HUES48 (cell line): ENCODE measurements around the gene SKI.
"Not testable (repeated sequence)": the region's sequence is repeated elsewhere in the genome, so short reads cannot be mapped to it uniquely, and the experiment has no call there.

Experiments
- H3K27ac ChIP-seq: one replicate; pipeline ENCODE4 v1.7.0; 2013; ENCODE audit warnings: low read depth, low read length, inconsistent platforms
- H3K27me3 ChIP-seq: 2 replicates; pipeline ENCODE4 v1.6.1; 2013; ENCODE audit warnings: mild to moderate bottlenecking, low read length; ENCODE audit not compliant: control insufficient read depth, insufficient read depth
- H3K36me3 ChIP-seq: 2 replicates; pipeline ENCODE4 v1.6.1; 2013; ENCODE audit warnings: low read length; ENCODE audit not compliant: control insufficient read depth, insufficient read depth
- H3K4me1 ChIP-seq: 2 replicates; pipeline ENCODE4 v1.6.1; 2013; ENCODE audit warnings: mild to moderate bottlenecking, low read length; ENCODE audit not compliant: control insufficient read depth, insufficient read depth
- H3K4me3 ChIP-seq: 2 replicates; pipeline ENCODE4 v1.5.1; 2013; ENCODE audit warnings: mild to moderate bottlenecking, low read depth, low read length
- H3K9ac ChIP-seq: 2 replicates; pipeline ENCODE4 v1.6.1; 2013; ENCODE audit warnings: mild to moderate bottlenecking, low read depth, low read length, moderate library complexity
- H3K9me3 ChIP-seq: 2 replicates; pipeline ENCODE4 v1.6.1; 2013; ENCODE audit warnings: low read length; ENCODE audit not compliant: control insufficient read depth, insufficient read depth

Gene SKI

DNA sequence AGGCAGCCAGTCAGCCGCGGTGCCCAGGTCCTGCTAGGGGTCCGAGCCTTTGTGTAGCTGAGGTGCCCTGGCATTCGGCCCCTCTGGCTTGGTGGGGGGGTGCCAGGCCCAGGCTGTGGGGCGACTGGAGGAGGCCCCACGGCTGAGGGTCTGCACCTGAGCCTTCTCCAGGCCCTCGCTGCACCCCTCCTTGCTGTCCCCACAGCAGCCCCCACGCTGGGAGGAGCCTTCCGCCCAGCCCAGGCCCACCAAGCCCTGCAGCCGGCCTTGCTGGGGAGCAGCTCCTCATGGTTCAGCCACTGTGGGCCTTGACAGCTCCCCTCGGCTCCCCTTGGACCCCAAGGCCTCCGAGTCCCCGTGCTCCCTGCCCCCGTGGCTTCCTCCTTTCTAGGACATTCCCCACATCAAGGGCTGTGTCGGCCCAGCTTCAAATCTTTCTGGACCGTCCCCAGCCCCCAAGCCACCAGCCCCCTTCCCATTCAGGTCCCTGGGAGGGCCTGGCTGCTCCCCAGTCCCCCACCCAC, 95.4 kb downstream of the SKI start:
- H3K9ac ChIP-seq: no peak overlapping the region
- H3K4me1 ChIP-seq: peaks cover 11% of the 10 kb centered on the region; the same call in 1 of the 2 replicates
- no peak overlapping the region for H3K4me3 ChIP-seq
- no peaks in the 10 kb centered on the region for H3K9me3 ChIP-seq
- no peaks in the 10 kb centered on the region for H3K27me3 ChIP-seq
- H3K27ac ChIP-seq: no peak overlapping the region
- no peaks in the 10 kb centered on the region for H3K36me3 ChIP-seq

DNA sequence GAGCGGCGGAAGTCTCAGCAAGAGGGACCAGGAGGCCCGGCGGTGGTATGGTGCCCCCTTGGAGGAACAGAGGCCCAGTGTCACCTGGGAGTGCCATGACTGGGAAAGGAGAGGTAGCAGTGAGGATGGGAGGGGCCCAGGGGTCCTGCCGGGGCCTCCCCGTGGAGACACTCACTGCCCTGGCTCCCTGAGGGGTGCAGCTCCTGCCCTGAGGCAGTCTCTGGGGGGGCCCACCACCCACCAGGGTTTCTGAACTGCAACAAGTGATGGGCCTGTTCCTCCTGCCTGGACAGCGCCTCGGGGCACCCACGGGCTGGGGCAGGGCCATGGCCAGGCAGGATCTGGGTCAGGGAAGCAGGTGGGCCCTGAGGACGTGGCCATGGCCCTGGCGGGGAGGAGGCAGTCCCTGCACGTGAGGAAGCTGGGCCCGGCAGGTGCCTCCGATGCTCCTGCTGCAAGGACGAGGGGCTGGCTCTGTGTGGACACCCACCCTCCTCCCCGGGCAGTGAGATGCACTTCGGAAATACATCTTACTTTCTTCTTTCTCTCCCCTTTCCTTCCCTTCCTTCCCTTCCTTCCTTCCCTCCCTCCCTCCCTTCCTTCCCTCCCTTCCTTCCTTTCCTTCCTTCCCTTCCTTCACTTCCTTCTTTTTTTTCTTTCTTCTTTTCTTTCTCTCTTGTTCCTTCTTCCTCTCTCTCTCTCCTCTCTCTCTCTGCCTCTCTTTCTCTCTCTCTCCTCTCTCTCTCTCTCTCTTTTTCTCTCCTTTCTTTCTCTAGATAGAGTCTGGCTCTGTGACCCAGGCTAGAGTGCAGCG, 96.6 kb downstream of the SKI start:
- no peak overlapping the region for H3K27ac ChIP-seq
- H3K36me3 ChIP-seq: no peaks in the 10 kb centered on the region
- H3K4me3 ChIP-seq: no peak overlapping the region
- H3K4me1 ChIP-seq: peaks cover 11% of the 10 kb centered on the region; the same call in 1 of the 2 replicates
- H3K9ac ChIP-seq: no peak overlapping the region
- H3K27me3 ChIP-seq: no peaks in the 10 kb centered on the region
- H3K9me3 ChIP-seq: no peaks in the 10 kb centered on the region

DNA sequence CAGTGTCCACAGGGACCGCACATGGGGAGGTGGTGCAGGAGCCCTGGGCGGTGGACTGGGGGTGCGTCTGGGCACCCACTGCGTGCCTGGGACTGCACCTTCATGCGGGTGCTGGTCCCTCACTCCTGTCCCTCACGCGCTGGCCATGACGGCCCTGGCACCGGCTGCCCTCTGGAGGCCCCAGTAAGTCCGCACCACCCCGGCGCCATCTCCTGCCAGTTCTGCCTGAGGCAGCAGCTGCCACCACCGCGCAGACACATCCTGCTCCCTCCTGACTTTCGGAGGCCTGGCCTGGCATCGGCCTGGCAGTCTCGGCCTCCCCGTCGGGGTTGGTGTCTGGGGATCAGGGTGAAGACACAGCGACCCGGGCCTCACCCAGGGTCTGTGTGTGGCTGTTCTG, 98.4 kb downstream of the SKI start:
- Histone ChIP-seq H3K9me3 (no peaks in the 10 kb centered on the region; the same call in 1 of the 2 replicates), H3K36me3 (no peaks in the 10 kb centered on the region), H3K4me1 (peaks cover 11% of the 10 kb centered on the region; the same call in 1 of the 2 replicates), H3K27me3 (no peaks in the 10 kb centered on the region), H3K9ac (no peak overlapping the region), H3K27ac (no peak overlapping the region), H3K4me3 (no peak overlapping the region)

DNA sequence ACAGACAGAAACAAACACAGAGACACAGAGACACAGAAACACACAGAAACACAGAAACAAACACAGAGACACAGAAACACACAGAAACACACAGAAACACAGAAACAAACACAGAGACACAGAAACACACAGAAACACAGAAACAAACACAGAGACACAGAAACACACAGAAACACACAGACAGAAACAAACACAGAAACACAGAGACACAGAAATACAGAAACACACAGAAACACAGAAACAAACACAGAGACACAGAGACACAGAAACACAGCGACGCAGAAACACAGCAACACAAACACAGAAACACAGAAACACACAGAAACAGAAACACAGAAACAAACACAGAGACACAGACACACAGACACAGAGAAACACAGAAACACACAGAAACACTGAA, 99.0 kb downstream of the SKI start:
- H3K4me1 ChIP-seq, H3K9me3 ChIP-seq, H3K27me3 ChIP-seq, H3K4me3 ChIP-seq, H3K36me3 ChIP-seq, H3K9ac ChIP-seq, H3K27ac ChIP-seq: not testable (repeated sequence)

DNA sequence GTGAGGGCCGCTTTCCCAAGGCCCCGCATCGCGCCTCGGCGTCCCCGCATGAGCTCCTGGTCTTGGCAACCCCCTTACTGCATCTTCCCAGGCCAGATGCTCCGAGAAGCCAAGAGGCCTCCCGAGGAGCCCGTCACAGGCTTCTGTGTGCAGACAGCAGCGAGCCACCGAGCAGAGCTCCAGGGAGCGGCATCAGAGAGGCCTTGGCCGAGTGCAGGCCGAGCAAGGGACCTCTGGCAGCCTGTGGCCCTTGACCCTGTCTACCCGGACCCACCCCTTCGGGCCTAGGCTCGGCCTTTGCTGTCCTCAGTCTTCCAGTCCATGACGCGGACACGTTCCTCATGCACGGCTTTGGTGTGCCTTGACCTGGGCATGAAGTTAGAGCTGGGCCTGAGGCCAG, 99.7 kb downstream of the SKI start:
- H3K36me3 ChIP-seq: no peaks in the 10 kb centered on the region
- H3K9me3 ChIP-seq: no peaks in the 10 kb centered on the region; the same call in 1 of the 2 replicates
- no peak overlapping the region for H3K4me3 ChIP-seq
- no peaks in the 10 kb centered on the region for H3K27me3 ChIP-seq
- H3K9ac ChIP-seq: no peak overlapping the region
- H3K4me1 ChIP-seq: no peaks in the 10 kb centered on the region
- no peak overlapping the region for H3K27ac ChIP-seq

DNA sequence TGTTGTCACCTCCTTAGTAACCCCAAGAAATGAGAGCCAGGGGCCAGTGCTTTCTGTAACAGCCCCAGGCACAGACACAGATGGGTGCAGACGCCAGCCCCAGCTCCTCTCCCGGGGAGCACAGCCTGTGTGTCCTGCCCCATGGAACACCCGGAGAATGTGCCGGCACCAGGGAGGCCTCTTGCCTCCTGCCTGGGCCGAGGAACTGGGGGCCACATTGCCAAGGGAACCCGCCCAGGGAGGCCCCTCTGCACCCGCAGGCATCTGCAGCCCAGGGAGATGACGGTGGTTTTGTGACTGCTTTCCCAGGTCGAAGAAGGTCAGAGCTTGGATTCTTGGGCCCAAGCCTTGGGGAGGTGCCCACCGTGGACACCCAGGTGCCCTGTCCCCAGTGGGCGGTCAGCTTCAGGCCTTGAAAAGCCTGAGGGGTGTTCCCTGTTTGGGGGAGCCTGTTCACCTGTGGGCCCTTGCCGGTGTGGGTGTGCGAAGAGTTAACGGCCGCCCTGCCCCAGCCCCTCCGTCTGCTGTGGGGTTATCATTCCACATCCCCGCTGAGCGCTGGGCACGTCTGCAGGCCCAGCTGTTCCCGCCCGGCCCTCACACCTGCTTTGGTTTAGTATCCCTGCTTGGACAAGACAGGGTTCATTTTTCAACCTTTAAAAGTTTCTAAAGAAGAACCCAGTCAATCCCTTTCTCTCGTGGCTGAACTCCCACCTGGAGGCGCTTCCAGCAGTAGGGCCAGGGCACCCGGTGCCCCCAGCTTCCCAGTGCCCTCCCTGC, 100.7 kb downstream of the SKI start:
- Histone ChIP-seq H3K36me3 (no peaks in the 10 kb centered on the region), H3K9me3 (no peaks in the 10 kb centered on the region; the same call in 1 of the 2 replicates), H3K4me1 (no peaks in the 10 kb centered on the region), H3K27ac (no peak overlapping the region), H3K4me3 (no peak overlapping the region), H3K9ac (no peak overlapping the region), H3K27me3 (no peaks in the 10 kb centered on the region)

DNA sequence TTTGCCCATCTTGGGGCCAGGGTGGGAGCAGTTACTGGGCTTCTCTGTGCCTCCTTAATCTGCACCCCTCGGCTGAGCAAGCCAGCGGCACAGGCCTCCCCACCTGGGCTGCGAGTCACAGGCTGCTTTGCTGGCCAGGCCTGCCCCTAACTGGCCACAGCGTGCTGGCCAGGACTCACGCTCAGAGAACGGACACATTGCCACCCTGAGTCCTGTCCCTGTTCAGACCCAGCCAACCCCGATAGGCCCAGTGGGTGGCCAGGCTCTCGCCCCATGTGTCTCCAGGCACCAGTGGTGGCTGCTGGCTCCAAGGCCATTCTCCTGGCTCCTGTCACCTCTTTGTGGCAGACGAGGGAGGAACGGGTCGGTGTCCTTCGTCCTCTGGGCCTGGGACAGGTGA, 101.9 kb downstream of the SKI start:
- no peaks in the 10 kb centered on the region; the same call in 1 of the 2 replicates for H3K9me3 ChIP-seq

DNA sequence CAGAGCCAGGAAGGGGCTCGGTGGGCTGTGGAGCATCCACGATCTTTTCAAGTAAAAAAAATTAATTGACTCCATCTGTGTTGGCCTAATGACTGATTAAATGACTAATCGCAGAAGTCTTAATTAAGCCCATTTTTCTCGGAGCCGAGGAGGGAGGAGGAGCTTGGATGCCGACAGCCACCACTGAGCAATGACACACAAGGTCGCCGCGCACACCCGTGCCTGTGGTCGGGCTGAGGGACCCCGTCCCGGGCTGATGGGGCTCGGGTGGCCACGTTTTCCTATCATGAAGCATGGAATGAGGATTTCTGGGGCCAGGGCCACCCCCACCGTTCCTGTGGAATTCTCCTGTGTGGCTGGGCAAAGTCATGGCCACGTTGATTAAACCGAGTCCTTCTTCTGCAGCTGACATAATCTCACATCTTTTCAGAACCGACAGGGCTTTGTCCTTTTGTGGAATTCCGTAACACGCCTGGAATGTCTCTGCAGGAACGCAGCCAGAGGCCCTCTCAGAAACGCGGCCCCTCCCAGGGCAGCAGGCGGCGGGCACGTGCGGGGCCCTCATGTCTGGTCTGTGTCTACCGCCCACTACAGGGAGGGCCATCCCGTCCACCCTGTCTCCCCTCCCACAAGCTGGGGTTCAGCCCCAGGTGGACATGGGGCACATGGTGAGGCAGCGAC, 102.5 kb downstream of the SKI start:
- no peaks in the 10 kb centered on the region; the same call in 1 of the 2 replicates for H3K9me3 ChIP-seq
- H3K27me3 ChIP-seq: no peaks in the 10 kb centered on the region
- H3K36me3 ChIP-seq: no peaks in the 10 kb centered on the region
- H3K9ac ChIP-seq: no peak overlapping the region
- no peak overlapping the region for H3K27ac ChIP-seq
- H3K4me1 ChIP-seq: no peaks in the 10 kb centered on the region
- H3K4me3 ChIP-seq: no peak overlapping the region

More for the DNA sequence above, 101.9 kb downstream of the SKI start:
- Histone ChIP-seq H3K4me1 (no peaks in the 10 kb centered on the region), H3K4me3 (no peak overlapping the region), H3K9ac (no peak overlapping the region), H3K27me3 (no peaks in the 10 kb centered on the region), H3K36me3 (no peaks in the 10 kb centered on the region), H3K27ac (no peak overlapping the region)

DNA sequence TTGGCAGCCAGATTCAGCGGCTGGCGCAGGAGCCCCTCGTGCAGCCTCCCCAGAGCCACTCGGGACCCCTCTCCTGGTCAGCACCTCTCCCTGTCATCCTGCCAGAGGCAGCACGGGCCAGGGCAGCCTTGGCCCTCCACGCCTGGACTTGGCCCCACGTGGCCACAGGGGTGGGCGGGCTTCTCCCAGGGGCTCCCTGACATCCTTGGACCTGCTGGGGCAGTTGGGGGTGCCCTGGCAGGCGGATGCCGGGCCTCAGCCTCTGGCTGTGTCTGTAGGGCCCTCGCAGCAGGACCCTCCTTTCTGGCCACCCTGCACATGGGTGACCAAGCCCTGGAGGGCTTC, 103.1 kb downstream of the SKI start:
- no peak overlapping the region for H3K9ac ChIP-seq
- H3K4me3 ChIP-seq: no peak overlapping the region
- no peaks in the 10 kb centered on the region for H3K27me3 ChIP-seq

DNA sequence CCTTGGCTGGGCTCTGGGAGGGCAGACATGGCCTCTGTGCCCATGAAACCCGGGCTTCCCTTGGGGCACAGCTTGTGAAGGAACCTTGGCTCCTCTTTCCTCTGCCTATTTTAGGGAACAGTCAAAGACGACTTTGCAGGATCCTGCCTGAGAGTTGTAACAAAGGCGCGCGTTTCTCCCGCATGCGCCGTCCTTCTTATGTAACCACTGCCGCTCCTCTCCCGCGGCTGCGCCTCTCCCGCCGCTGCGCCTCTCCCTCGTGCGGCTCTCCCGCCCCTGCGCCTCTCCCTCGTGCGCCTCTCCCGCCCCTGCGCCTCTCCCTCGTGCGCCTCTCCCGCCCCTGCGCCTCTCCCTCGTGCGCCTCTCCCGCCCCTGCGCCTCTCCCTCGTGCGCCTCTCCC, 103.5 kb downstream of the SKI start:
- not testable (repeated sequence) for H3K4me3 ChIP-seq, H3K27me3 ChIP-seq, H3K4me1 ChIP-seq, H3K9me3 ChIP-seq, H3K9ac ChIP-seq, H3K27ac ChIP-seq, H3K36me3 ChIP-seq

More for the DNA sequence above, 103.1 kb downstream of the SKI start:
- Histone ChIP-seq H3K9me3 (no peaks in the 10 kb centered on the region; the same call in 1 of the 2 replicates), H3K4me1 (no peaks in the 10 kb centered on the region), H3K27ac (no peak overlapping the region), H3K36me3 (no peaks in the 10 kb centered on the region)
